Brain pericyte (primary cell): ENCODE data around the gene NXN.
"Not testable (repeated sequence)": the region's sequence is repeated elsewhere in the genome, so short reads cannot be mapped to it uniquely, and the experiment has no call there.

ENCODE experiments used
- DNase-seq: peaks from one replicate; pipeline ENCODE4 v3.0.0-alpha.2; 2012; ENCODE audit warnings: low read depth, low spot score

Gene NXN

GRCh38 chr17:830950-831349, 148.6 kb downstream of the NXN start:
- DNase-seq = no peak

- DNase-seq = no peak
These were observed 149.2 kb downstream of the NXN start for GRCh38 chr17:830381-830780.

- DNase-seq = not testable (repeated sequence)
These were observed 150.0 kb downstream of the NXN start for GRCh38 chr17:829614-830013.

- DNase-seq = no peak
These were observed 150.8 kb downstream of the NXN start for GRCh38 chr17:828761-829160.

GRCh38 chr17:826778-827177, 152.8 kb downstream of the NXN start:
- no peak for DNase-seq

DNA sequence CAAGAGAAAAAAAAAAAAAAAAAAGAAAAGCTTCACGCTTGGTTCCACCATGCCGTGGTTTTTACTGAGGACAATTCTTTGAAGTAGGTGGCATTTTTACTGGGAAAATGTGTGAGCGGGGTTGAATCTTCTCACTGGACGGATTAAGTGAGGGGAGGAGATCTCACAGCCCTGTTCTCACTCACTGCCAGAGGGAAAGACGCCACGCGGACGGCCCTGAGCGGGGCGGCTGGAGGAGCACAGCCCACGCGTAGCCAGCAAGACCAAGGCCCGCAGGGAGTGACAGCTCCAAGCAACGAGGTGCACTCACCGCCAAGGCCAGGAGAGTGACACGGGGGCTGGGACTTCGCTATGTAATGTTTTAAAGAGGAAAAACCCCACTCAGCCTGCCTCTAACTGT, 154.4 kb downstream of the NXN start:
- no peak for DNase-seq

DNA sequence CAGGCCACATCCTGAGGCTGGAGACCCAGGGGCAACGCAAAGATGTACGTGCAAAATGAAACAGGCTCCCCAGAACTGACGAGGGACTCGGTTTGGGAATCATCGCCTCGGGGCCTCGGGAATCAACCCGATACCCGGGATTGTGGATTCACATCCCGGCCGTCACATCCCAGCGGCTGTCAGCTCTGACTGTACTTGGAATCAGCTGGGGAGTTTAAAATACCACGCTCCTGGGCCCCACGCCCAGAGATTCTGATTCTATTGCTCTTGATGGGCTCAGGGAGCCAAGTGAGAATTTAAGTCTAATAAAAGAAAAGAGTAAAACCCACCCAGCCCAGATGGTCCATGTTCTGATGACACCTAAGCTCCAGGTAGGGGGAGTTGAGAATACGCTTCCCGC, 155.2 kb downstream of the NXN start:
- DNase-seq = no peak

GRCh38 chr17:823501-823902, 156.1 kb downstream of the NXN start:
- DNase-seq = no peak

DNA sequence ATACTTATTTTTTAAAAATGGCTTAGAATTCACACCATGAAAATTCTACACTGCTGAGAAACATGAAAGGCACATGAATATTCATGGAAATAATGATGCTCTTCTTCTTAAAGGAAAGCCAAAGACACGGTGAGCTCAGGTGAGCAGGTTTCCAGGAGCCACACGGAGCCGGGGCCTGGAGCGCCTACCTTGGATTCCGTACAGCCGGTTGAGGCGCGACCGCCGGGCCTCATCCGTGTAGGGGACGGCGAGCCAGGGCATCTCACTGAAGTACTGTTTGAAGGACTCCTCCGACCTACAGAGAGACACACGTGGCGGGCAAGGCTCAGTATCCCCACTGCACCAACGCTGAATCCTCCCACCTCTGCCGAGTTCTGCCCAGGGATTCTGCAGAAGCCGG, 160.3 kb downstream of the NXN start:
- DNase-seq = no peak

DNA sequence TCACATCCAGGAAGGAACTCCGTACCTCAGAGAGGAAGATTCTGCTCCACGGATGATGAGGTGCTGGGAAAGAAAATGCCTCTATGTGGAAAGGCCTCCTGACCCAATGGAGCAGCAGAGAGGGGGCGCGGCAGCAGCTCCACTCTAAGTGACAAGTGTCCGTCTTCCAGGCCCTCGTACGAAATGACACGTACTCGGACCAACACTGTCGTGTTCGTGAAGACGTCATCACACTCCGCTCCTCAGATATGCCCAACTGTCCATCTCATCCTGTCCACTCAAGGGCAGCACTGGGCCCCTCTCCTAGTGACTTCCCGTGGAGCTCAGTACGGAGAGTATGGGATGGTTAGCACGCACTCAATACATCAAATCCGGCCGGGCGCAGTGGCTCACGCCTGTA, 165.2 kb downstream of the NXN start:
- no peak for DNase-seq

DNA sequence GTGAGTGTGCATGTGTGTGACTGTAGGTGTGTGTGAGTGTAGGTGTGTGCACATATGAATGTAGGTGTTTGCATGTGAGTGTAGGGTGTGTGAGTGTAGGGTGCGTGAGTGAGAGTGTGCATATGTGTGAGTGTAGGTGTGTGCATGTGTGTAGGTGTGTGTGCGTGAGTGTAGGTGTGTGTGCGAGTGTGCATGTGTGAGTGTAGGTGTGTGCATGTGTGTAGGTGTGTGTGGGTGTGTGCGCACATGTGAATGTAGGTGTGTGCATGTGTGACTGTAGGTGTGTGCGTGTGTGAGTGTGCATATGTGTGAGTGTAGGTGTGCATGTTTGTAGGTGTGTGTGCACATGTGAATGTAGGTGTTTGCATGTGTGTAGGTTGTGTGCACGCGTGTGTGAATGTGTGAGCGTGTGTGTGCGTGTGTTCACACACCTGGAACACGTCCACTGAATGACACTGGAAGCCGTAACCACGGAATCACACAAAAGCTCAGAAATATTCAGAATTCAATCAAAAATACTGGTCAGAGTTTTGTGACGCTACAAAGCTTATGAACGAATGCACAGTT, 166.9 kb downstream of the NXN start:
- no peak for DNase-seq

DNA sequence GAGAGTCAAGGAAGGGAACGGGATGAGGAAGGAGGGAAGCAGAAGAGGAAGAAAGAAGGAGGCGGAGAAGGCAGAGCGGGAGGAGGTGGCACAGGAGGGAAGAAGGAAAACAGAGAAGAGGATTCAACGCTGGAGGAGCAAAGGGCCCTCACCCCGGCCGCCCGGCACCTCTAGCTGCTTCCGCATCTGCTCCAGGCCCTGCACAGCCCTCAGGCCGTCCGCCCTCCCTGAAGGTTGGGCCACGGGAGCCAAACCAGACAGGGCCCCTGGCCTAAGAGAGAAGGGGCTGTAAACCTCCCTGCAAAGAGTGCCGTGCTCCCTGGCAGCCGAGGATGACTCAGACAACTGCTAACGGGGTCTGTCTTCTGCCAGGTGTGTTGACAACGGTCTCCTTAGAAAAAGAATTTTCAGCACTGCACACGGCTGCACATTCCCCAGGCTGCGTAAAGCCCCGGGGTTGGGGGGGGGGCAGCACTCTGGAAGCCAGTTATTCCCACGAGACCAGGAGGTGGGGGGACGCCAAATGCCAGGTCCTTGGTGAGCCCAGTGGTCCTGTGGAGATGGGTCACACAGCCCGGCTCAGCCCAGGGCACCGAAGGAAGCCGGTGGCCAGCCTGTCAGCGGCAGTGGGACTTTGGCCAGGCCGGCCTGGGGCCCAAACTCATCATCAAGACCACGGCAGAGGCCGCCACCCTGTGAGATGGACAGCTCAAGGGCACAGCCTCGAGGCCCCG, 168.4 kb downstream of the NXN start:
- no peak for DNase-seq

DNA sequence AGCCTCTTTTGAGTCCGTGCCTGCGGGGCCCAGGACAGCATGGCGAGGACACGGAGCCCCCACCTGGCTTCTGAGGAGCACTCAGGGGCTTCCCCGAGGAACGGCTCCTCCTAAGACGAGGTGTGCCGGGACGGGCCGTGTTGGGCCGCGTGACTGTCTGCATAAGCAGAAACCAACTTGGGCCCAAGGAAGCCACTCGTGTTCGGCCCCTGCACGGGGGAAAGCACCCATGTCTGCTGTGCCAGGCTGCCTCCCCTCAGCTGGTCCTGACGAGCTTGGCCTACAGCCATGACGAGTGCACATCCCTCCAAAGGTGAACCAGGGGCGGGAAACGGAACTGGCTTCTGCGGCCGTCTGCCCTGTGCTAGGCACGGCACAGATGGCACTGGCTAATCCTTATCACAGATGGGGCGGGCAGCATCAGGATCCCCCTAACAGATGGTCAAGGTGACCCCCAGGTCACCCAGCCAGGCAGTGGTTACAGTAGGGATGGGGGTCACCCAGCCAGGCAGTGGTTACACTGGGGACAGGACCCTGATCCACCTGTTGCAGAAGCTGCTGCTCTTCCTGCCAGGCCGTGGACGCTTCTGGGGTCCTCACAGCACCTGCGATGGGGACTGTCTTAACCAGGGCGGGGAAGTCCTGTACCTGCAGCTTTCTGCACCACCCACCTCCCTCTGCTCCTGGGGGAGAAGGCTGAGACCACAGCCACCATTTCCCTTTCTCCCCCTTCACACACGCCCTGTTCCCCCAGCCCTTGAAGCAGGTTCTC, 171.9 kb downstream of the NXN start:
- DNase-seq = no peak

DNA sequence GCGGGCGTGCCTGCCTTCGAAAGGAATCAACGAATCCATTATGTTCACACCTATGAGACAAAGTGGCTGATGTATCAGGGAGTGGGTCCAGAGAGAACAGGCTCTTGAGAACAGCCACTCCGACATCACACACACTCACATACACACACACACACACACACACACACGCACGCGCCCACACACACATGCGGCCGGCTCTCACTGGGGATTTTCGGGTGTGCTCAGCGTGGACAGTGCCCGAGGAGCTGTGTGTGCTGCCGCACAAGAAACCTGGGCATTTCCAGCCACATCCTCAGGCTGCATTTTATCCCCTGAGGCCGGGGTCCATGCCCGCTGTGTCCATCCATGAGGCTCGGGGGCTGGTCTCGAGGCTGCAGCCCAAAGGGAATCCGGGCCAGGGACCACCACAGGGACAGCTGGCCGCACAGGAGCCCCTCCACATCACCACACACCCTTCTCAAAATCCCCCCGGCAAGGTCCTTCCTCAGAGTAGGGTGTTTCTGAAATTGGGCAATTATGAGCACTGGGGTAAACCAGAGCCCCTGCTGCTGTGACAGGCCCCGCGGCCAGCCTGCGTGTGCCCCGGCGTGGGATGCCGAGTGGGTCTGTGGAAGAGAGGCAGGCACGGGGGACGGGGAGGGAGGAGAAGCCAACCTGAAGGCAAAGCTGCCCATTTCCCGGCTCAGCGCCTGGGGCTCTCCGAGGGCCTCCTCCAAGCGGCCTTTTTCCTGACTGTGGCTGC, 172.6 kb downstream of the NXN start:
- no peak for DNase-seq

- no peak for DNase-seq
These were observed 173.2 kb downstream of the NXN start for GRCh38 chr17:806346-806745.

- DNase-seq = not testable (repeated sequence)
These were observed 173.7 kb downstream of the NXN start for GRCh38 chr17:805886-806285.

- DNase-seq = no peak
These were observed 174.8 kb downstream of the NXN start for GRCh38 chr17:804541-805435.

GRCh38 chr17:802901-803881, 176.4 kb downstream of the NXN start:
- DNase-seq = no peak

GRCh38 chr17:802481-802880, 177.1 kb downstream of the NXN start:
- DNase-seq = no peak

DNA sequence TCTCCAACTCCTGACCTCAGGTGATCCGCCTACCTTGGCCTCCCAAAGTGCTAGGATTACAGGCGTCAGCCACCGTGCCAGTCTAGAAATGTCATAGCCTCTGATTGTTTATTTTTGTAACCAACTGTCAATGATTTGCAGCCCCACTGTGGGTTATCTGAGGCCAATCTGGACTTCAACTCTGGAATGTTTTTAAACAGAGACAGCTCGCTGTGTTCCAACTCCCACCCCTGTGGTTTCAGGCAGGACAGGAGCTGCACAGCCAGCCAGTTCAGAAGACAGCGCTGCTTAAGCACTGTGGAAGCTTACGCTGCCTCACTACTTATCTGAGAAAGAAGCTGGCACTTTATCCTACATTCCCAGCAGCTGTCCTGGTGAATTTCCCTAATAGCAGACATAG, 177.9 kb downstream of the NXN start:
- no peak for DNase-seq
